K562 (cell line): ENCODE data around the gene ERAS. TPM values are rescaled to one million over a fixed set of nuclear protein-coding genes. Genes with fewer than 3 reads are reported as not detected.

Experiments used
- ATF1 ChIP-seq, 2 experiments: fragments of 450-650 bp in 1 of 2; IDR thresholded peaks; 2 replicates each; pipeline ENCODE4 v1.6.1; 2016; ENCODE audit warnings: missing compliant biosample characterization in 1 of 2, missing genetic modification characterization in 1 of 2
- BRD9 ChIP-seq: fragments of 450-650 bp; IDR thresholded peaks from 2 replicates; pipeline ENCODE4 v1.6.1; 2018; ENCODE audit warnings: low read depth; ENCODE audit not compliant: partially characterized antibody
- CAMTA2 ChIP-seq: fragments of 250-450 bp; sonication (Bioruptor Pico); conservative IDR thresholded peaks from 2 replicates; pipeline ENCODE4 v1.5.1; 2022
- FOXA3 ChIP-seq, 2 experiments: fragments of 450-650 bp in 1 of 2; sonication (generic) in 1 of 2; formaldehyde crosslinking; IDR thresholded peaks in 1 of 2; conservative IDR thresholded peaks in 1 of 2; 2 replicates each; pipeline versions ENCODE4 v1.4.0 to v1.8.0; 2020 to 2022; ENCODE audit warnings: mild to moderate bottlenecking in 2 of 2, missing genetic modification reagents in 1 of 2
- FOXJ3 ChIP-seq: sonication (generic); formaldehyde crosslinking; IDR thresholded peaks from 2 replicates; pipeline ENCODE4 v1.4.0; 2020; ENCODE audit warnings: mild to moderate bottlenecking, missing genetic modification reagents
- HLTF ChIP-seq: fragments of 450-650 bp; IDR thresholded peaks from 2 replicates; pipeline ENCODE4 v1.6.1; 2016
- HNRNPK ChIP-seq: fragments of 200-400 bp; formaldehyde crosslinking; IDR thresholded peaks from one replicate; pipeline ENCODE4 v1.6.1; 2018; ENCODE audit warnings: mild to moderate bottlenecking, low read depth, low read length; ENCODE audit not compliant: poor library complexity, severe bottlenecking
- NELFE ChIP-seq: IDR thresholded peaks from 2 replicates; pipeline ENCODE4 v1.6.1; 2011; ENCODE audit warnings: mild to moderate bottlenecking; ENCODE audit not compliant: insufficient read depth, insufficient read length
- PHTF2 ChIP-seq: fragments of 250-450 bp; sonication (Bioruptor Pico); IDR thresholded peaks from 2 replicates; pipeline ENCODE4 v1.5.0; 2021; ENCODE audit warnings: mild to moderate bottlenecking
- SP1 ChIP-seq: sonication (generic); formaldehyde crosslinking; IDR thresholded peaks from 2 replicates; pipeline ENCODE4 v1.8.1; 2022; ENCODE audit warnings: mild to moderate bottlenecking, missing genetic modification reagents
- SP2 ChIP-seq: IDR thresholded peaks from 2 replicates; pipeline ENCODE4 v1.6.1; 2011; ENCODE audit warnings: mild to moderate bottlenecking, low read depth, low read length, moderate library complexity; ENCODE audit not compliant: poor library complexity, severe bottlenecking; ENCODE audit errors: extremely low read depth
- ZC3H11A ChIP-seq: IDR thresholded peaks from 2 replicates; pipeline ENCODE4 v1.6.1; 2012; ENCODE audit warnings: low read depth, low read length, improper control_type of control experiment
- ZC3H4 ChIP-seq: sonication (generic); formaldehyde crosslinking; IDR thresholded peaks from 2 replicates; pipeline ENCODE4 v1.9.0; 2021; ENCODE audit warnings: missing genetic modification reagents, borderline replicate concordance
- ZNF24 ChIP-seq: fragments of 450-650 bp; IDR thresholded peaks from 2 replicates; pipeline ENCODE4 v1.6.1; 2016
- ZNF408 ChIP-seq: fragments of 250-450 bp; sonication (Bioruptor Pico); IDR thresholded peaks from 2 replicates; pipeline ENCODE4 v1.4.0; 2020; ENCODE audit warnings: low read depth, mild to moderate bottlenecking, moderate library complexity
- ZNF707 ChIP-seq: fragments of 250-450 bp; sonication (Bioruptor Pico); conservative IDR thresholded peaks from 2 replicates; pipeline ENCODE4 v1.8.0; 2022; ENCODE audit warnings: inconsistent platforms, mild to moderate bottlenecking, moderate library complexity
- ZSCAN29 ChIP-seq: fragments of 450-650 bp; IDR thresholded peaks from 2 replicates; pipeline ENCODE4 v1.6.1; 2017
- polyA plus RNA-seq, 8 experiments: library from polyadenylated mRNA; depleted of rRNA in 4 of 8; stranded (reverse) in 5 of 8; unstranded in 3 of 8; fragments of >200 nt; fragmentation: Nextera tagmentation in 2 of 8; fragmentation: Illumina TruSeq in 1 of 8; extraction: Ambion mirVana in 2 of 8; extraction: Trizol in 1 of 8; gene quantifications; 2 replicates each; pipeline versions ENCODE4 v1.2.1 to v1.2.3, GENCODE V29; 2011 to 2014; ENCODE audit warnings: inconsistent platforms in 1 of 8, missing spikeins in 1 of 8
- total RNA-seq, 7 experiments: library from RNA; depleted of rRNA in 6 of 7; stranded (reverse); fragments of >200 nt in 6 of 7; fragmentation: Illumina TruSeq in 2 of 7; extraction: Trizol in 2 of 7; gene quantifications; 2 replicates each; pipeline versions ENCODE4 v1.2.1 to v1.2.3, GENCODE V29; 2011 to 2021; ENCODE audit warnings: low replicate concordance in 1 of 7
- TF ChIP-seq, protein P1 (sequence below): fragments of 250-450 bp; sonication (Bioruptor Pico); IDR thresholded peaks from 2 replicates; pipeline ENCODE4 v1.4.0; 2020; ENCODE audit warnings: mild to moderate bottlenecking
- TF ChIP-seq, protein P2 (sequence below), 2 experiments: fragments of 450-650 bp; IDR thresholded peaks; 2 replicates each; pipeline ENCODE4 v1.6.1; 2016; ENCODE audit warnings: mild to moderate bottlenecking in 2 of 2, borderline replicate concordance in 1 of 2, low read depth in 1 of 2, moderate library complexity in 1 of 2

ERAS gene
- total and polyA plus RNA-seq, 9 of the 15 experiments (the other 6 are each of a cell fraction or from before 2014, with no cell fraction given): 0.07 to 0.12 TPM; not detected in 7

DNA sequence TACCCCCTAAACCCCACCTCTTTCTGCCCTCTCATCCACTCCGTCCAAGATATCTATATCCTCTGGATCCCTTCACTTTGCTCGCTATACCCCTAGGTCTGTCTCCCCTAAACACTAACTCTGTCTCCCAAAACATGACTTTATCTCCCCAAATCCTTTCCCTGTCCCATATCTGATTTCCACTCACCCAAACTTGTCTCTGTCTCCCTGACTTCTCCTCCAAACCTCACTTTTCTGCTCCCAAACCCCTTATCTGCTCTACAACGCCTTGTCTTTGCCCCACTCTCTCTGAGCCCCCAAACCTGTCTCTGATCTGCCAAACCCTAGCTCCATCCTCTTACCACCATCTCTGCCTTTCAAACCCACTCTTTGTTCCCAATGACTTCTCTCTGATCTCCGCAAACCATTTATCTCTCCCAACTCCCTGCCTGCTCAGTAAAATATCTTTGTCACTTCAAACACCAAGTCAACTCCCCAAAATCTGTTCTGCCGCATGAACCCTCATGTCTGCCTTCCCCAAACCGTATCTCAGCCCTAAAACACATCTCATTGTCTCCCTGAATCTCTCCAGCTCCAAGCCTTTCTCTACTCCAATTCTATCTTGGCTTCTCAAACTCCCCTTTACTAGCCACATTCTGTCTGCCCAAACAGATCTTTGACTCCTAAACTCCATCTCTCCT lies 39.3 kb upstream of the ERAS start (continued):
- TF ChIP-seq, protein P1, sequence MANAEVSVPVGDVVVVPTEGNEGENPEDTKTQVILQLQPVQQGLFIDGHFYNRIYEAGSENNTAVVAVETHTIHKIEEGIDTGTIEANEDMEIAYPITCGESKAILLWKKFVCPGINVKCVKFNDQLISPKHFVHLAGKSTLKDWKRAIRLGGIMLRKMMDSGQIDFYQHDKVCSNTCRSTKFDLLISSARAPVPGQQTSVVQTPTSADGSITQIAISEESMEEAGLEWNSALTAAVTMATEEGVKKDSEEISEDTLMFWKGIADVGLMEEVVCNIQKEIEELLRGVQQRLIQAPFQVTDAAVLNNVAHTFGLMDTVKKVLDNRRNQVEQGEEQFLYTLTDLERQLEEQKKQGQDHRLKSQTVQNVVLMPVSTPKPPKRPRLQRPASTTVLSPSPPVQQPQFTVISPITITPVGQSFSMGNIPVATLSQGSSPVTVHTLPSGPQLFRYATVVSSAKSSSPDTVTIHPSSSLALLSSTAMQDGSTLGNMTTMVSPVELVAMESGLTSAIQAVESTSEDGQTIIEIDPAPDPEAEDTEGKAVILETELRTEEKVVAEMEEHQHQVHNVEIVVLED (CRISPR knock-in tag): no peak
- no peak for TF ChIP-seq PHTF2 (CRISPR knock-in tag)
- TF ChIP-seq ZNF24: no peak
- TF ChIP-seq SP2: no peak
- no peak for TF ChIP-seq CAMTA2 (CRISPR knock-in tag)
- peak; percentile 40; the same call in 1 of the 2 replicates for TF ChIP-seq HLTF
- no peak for TF ChIP-seq FOXA3 (CRISPR knock-in tag; conservative IDR thresholded peaks at IDR 0.05 in 1 of 2, IDR thresholded peaks at IDR 0.05 in 1 of 2)
- no peak for TF ChIP-seq FOXJ3 (CRISPR knock-in tag)
- TF ChIP-seq ZC3H11A: no peak
- TF ChIP-seq ZC3H4 (CRISPR knock-in tag): no peak
- no peak for TF ChIP-seq ZNF707 (CRISPR knock-in tag)
- no peak for TF ChIP-seq SP1 (CRISPR knock-in tag)
- TF ChIP-seq BRD9: peak; percentile 20
- TF ChIP-seq ZNF408 (CRISPR knock-in tag): no peak
- TF ChIP-seq HNRNPK: no peak
- TF ChIP-seq ZSCAN29: no peak
- no peak for TF ChIP-seq NELFE
- TF ChIP-seq ATF1 (CRISPR knock-in tag; IDR thresholded peaks at IDR 0.05): no peak
- no peak for TF ChIP-seq ATF1 (tag; IDR thresholded peaks at IDR 0.05)
- TF ChIP-seq, protein P2, sequence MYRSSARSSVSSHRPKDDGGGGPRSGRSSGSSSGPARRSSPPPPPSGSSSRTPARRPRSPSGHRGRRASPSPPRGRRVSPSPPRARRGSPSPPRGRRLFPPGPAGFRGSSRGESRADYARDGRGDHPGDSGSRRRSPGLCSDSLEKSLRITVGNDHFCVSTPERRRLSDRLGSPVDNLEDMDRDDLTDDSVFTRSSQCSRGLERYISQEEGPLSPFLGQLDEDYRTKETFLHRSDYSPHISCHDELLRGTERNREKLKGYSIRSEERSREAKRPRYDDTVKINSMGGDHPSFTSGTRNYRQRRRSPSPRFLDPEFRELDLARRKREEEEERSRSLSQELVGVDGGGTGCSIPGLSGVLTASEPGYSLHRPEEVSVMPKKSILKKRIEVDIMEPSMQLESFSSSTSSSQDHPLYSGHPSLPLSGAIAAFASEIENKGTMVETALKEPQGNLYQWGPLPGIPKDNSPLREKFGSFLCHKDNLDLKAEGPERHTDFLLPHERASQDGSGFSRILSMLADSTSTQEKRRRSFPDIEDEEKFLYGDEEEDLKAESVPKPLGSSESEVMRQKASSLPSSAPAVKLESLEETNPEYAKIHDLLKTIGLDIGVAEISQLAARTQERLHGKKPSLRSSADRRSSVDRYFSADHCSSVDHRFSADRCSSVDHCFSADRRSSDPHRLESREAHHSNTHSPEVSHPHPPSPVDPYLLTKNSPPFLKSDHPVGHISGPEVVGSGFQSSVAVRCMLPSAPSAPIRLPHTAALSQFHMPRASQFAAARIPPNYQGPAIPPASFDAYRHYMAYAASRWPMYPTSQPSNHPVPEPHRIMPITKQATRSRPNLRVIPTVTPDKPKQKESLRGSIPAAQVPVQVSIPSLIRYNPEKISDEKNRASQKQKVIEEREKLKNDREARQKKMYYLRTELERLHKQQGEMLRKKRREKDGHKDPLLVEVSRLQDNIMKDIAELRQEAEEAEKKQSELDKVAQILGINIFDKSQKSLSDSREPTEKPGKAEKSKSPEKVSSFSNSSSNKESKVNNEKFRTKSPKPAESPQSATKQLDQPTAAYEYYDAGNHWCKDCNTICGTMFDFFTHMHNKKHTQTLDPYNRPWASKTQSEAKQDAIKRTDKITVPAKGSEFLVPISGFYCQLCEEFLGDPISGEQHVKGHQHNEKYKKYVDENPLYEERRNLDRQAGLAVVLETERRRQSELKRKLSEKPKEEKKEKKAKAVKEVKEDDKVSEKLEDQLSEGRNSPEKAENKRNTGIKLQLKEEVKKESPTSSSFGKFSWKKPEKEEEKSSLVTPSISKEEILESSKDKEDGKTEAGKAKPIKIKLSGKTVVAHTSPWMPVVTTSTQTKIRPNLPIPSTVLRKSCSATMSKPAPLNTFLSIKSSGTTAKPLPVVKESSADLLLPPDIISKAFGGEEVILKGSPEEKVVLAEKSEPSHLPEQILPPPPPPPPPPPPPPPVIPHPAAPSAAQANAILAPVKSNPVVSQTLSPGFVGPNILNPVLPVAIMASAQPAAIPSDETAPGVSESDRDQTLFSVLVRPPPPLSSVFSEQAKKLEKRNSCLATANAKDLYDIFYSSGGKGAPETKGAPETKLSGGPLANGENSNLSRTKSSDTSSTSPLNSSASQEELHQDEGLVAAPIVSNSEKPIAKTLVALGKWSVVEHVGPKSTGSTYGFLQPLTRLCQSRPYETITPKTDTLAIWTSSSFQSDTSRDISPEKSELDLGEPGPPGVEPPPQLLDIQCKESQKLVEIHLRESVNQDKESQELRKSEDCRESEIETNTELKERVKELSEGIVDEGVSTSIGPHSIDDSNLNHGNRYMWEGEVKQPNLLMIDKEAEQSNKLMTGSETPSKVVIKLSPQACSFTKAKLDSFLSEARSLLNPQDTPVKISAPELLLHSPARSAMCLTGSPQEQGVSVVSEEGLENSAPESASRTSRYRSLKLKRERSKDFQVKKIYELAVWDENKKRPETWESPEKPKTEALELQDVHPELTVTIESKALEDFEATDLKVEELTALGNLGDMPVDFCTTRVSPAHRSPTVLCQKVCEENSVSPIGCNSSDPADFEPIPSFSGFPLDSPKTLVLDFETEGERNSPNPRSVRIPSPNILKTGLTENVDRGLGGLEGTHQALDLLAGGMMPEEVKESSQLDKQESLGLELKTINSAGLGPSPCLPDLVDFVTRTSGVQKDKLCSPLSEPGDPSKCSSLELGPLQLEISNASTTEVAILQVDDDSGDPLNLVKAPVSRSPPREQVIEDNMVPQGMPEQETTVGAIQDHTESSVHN (IDR thresholded peaks at IDR 0.05; ENCODE audit: borderline replicate concordance in 1 of 2, low read depth in 1 of 2): no peak
